GM23338 (cell line): ENCODE data around the gene RAB11FIP4.

Experiments
- CREB1 ChIP-seq: fragments of 250-450 bp; sonication (Bioruptor Pico); IDR thresholded peaks from 2 replicates; pipeline ENCODE4 v1.5.0; 2020; ENCODE audit warnings: low read depth, mild to moderate bottlenecking, moderate library complexity
- CTCF ChIP-seq, 2 experiments: fragments of 200-600 bp in 1 of 2; sonication (generic) in 1 of 2; conservative IDR thresholded peaks; 2 replicates each; pipeline versions ENCODE4 v1.5.1 to v1.6.1; 2016 to 2017; ENCODE audit warnings: antibody characterized with exemption in 2 of 2, low read depth in 2 of 2, mild to moderate bottlenecking in 2 of 2, moderate library complexity in 1 of 2
- EZH2 ChIP-seq: fragments of 200-600 bp; sonication (generic); IDR thresholded peaks from one replicate; pipeline ENCODE4 v1.8.0; 2017; ENCODE audit warnings: antibody characterized with exemption, mild to moderate bottlenecking, low read depth; ENCODE audit not compliant: unreplicated experiment
- EZH2phosphoT487 ChIP-seq: fragments of 200-600 bp; sonication (generic); IDR thresholded peaks from one replicate; pipeline ENCODE4 v1.8.1; 2018; ENCODE audit warnings: antibody characterized with exemption; ENCODE audit not compliant: unreplicated experiment
- JUNB ChIP-seq: IDR thresholded peaks from one replicate; pipeline ENCODE4 v1.6.1; 2016; ENCODE audit warnings: antibody characterized with exemption; ENCODE audit not compliant: unreplicated experiment
- NANOG ChIP-seq: IDR thresholded peaks from 2 replicates; pipeline ENCODE4 v1.6.1; 2016; ENCODE audit warnings: antibody characterized with exemption, borderline replicate concordance
- POLR2AphosphoS5 ChIP-seq: IDR thresholded peaks from 2 replicates; pipeline ENCODE4 v1.6.1; 2016; ENCODE audit warnings: antibody characterized with exemption, low read depth
- REST ChIP-seq: IDR thresholded peaks from one replicate; pipeline ENCODE4 v1.6.1; 2018; ENCODE audit warnings: antibody characterized with exemption; ENCODE audit not compliant: unreplicated experiment
- ZNF114 ChIP-seq: fragments of 250-450 bp; sonication (Bioruptor Pico); IDR thresholded peaks from 2 replicates; pipeline ENCODE4 v1.5.0; 2020; ENCODE audit warnings: mild to moderate bottlenecking, moderate library complexity
- ZNF331 ChIP-seq: fragments of 250-450 bp; sonication (Bioruptor Pico); IDR thresholded peaks from 2 replicates; pipeline ENCODE4 v1.5.0; 2020; ENCODE audit warnings: low read depth, mild to moderate bottlenecking, moderate library complexity

GRCh38 chr17:31413874-31414549 is 22.5 kb downstream of the RAB11FIP4 start:
- TF ChIP-seq CTCF (conservative IDR thresholded peaks at IDR 0.05; ENCODE audit: low read depth in 2 of 2) (no peak), POLR2AphosphoS5 (no peak), EZH2 (no peak), EZH2phosphoT487 (no peak), CREB1 (no peak), ZNF331 (no peak), JUNB (no peak), REST (no peak), NANOG (no peak), ZNF114 (no peak)
